ENCODE results near the gene TPI1.
"Not testable (repeated sequence)": the region's sequence is repeated elsewhere in the genome, so short reads cannot be mapped to it uniquely, and the experiment has no call there.

Gene TPI1

GRCh38 chr12:6894321-6894720, 27.0 kb downstream of the TPI1 start:
- DNase-seq (ENCODE audit: low read depth) = no peak

- DNase-seq (ENCODE audit: low read depth) = no peak
These were observed 29.6 kb downstream of the TPI1 start for GRCh38 chr12:6896846-6897435.

GRCh38 chr12:6899427-6899826, 32.1 kb downstream of the TPI1 start:
- no peak for DNase-seq (ENCODE audit: low read depth)

- DNase-seq (ENCODE audit: low read depth) = no peak
These were observed 32.6 kb downstream of the TPI1 start for GRCh38 chr12:6899837-6900519.

- DNase-seq (ENCODE audit: low read depth) = no peak
These were observed 35.1 kb downstream of the TPI1 start for GRCh38 chr12:6902448-6902847.

GRCh38 chr12:6903722-6904121, 36.4 kb downstream of the TPI1 start:
- DNase-seq (ENCODE audit: low read depth) = no peak

GRCh38 chr12:6904280-6905276, 37.2 kb downstream of the TPI1 start, which contains the start of gene LRRC23:
TSS of gene LRRC23 (plus strand) at chr12:6904822. CDS start at chr12:6905634, 812 bp downstream.
- DNase-seq (ENCODE audit: low read depth) = peak; percentile 95

GRCh38 chr12:6905414-6906040, 38.2 kb downstream of the TPI1 start:
- DNase-seq (ENCODE audit: low read depth) = no peak

- DNase-seq (ENCODE audit: low read depth) = not testable (repeated sequence)
These were observed 40.8 kb downstream of the TPI1 start for GRCh38 chr12:6908141-6908540.

GRCh38 chr12:6909421-6910145, 42.3 kb downstream of the TPI1 start:
- no peak for DNase-seq (ENCODE audit: low read depth)

GRCh38 chr12:6912164-6912935, 45.0 kb downstream of the TPI1 start:
- DNase-seq (ENCODE audit: low read depth) = no peak

- peak; percentile 78 for DNase-seq (ENCODE audit: low read depth)
These were observed 47.1 kb downstream of the TPI1 start, which contains the start of gene ENO2 for GRCh38 chr12:6914246-6914946. TSS of gene ENO2 (plus strand) at chr12:6914580. CDS start at chr12:6915833, 1,253 bp downstream.

GRCh38 chr12:6914947-6915788, 47.8 kb downstream of the TPI1 start:
- no peak for DNase-seq (ENCODE audit: low read depth)

GRCh38 chr12:6915789-6916285, 48.5 kb downstream of the TPI1 start:
- DNase-seq (ENCODE audit: low read depth) = no peak

- DNase-seq (ENCODE audit: low read depth) = no peak
These were observed 49.3 kb downstream of the TPI1 start for GRCh38 chr12:6916426-6917200.

- DNase-seq (ENCODE audit: low read depth) = no peak
These were observed 50.3 kb downstream of the TPI1 start for GRCh38 chr12:6917491-6918231.

GRCh38 chr12:6919588-6919987, 52.3 kb downstream of the TPI1 start:
- no peak for DNase-seq (ENCODE audit: low read depth)
